Hepatic stellate cell (primary cell): ENCODE measurements around the gene EPC1.
A peak's percentile ranks its signal among the peaks of the same experiment; 100 is the strongest.
"Not testable (repeated sequence)": the region's sequence is repeated elsewhere in the genome, so short reads cannot be mapped to it uniquely, and the experiment has no call there.

Source experiments
- DNase-seq: peaks from one replicate; pipeline ENCODE4 v3.0.0; 2011; ENCODE audit warnings: low spot score

Gene EPC1, protein sequence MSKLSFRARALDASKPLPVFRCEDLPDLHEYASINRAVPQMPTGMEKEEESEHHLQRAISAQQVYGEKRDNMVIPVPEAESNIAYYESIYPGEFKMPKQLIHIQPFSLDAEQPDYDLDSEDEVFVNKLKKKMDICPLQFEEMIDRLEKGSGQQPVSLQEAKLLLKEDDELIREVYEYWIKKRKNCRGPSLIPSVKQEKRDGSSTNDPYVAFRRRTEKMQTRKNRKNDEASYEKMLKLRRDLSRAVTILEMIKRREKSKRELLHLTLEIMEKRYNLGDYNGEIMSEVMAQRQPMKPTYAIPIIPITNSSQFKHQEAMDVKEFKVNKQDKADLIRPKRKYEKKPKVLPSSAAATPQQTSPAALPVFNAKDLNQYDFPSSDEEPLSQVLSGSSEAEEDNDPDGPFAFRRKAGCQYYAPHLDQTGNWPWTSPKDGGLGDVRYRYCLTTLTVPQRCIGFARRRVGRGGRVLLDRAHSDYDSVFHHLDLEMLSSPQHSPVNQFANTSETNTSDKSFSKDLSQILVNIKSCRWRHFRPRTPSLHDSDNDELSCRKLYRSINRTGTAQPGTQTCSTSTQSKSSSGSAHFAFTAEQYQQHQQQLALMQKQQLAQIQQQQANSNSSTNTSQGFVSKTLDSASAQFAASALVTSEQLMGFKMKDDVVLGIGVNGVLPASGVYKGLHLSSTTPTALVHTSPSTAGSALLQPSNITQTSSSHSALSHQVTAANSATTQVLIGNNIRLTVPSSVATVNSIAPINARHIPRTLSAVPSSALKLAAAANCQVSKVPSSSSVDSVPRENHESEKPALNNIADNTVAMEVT

GRCh38 chr10:32346551-32347362 lies at the start of gene EPC1:
EPC1 (minus strand) TSS chr10:32347158; CDS start chr10:32346915, 243 bp downstream.
- DNase-seq: peak; percentile 97

- no peak for DNase-seq
These were observed 47.0 kb upstream of the EPC1 start for GRCh38 chr10:32393911-32394310.

DNA sequence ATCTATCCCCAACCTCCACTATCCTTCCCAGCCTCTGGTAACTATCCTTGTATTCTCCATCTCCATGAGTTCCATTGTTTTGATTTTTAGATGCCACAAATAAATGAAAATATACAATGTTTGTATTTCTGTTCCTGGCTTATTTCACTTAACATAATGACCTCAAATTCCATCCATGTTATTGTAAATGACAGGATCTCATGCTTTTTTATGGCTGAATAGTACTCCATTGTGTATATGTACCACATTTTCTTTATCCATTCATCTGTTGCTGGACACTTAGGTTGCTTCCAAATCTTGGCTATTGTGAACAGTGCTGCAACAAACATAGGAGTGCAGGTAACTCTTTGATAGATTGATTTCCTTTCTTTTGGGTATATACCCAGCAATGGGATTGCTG lies 45.3 kb upstream of the EPC1 start:
- not testable (repeated sequence) for DNase-seq

GRCh38 chr10:32390193-32390592 lies 43.2 kb upstream of the EPC1 start:
- DNase-seq: no peak

DNA sequence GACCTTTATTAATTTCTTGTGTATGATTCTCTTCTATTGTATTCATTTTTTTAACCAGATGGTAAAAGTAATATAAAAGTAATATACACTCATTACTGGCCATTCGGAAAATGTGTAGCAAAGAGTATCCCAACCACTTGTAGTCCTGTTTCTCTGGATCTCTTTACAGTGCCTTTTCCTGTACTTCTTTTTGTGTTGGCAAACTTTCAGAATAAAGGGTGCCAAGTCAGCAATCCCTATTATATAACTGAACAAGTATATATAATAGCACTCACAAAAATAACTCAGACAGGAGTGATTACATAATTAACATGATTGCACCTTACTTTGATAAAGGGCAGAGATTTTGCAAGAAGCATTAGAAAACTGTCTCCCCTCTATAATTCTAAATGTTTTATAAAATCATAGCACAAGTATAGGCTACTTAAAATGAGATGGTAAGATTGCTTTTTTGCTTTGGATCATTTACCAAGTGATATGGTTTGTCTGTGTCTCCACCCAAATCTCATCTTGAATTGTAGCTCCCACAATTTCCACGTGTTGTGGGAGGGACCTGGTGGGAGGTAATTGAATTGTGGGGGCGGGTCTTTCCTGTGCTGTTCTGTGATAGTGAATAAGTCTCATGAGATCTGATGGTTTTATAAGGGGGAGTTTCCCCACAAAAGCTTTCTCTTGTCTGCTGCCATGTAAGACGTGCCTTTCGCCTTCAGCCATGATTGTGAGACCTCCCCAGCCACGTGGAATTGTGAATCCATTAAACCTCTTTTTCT lies 41.5 kb upstream of the EPC1 start:
- DNase-seq: no peak

- no peak for DNase-seq
These were observed 39.8 kb upstream of the EPC1 start for GRCh38 chr10:32386623-32387260.

DNA sequence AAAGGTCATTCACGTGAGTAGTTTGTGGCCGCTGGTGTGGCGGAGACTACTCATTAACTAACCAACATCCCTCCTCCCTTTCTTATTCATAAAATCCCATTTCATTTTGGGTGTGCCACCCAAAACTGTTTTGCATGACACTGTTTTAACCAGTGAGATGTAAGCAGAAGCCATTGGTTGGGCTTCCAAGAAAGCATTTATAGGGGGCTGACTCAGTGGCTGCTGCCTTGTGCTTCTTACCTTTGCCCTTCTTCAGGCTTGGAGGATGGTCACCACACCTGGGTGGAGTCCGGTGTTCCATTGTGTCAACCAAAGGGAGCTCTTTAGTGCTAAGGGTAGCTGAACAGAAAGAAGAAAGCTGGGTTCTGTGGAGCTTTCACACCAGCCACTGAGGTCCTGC lies 37.2 kb upstream of the EPC1 start:
- no peak for DNase-seq

DNA sequence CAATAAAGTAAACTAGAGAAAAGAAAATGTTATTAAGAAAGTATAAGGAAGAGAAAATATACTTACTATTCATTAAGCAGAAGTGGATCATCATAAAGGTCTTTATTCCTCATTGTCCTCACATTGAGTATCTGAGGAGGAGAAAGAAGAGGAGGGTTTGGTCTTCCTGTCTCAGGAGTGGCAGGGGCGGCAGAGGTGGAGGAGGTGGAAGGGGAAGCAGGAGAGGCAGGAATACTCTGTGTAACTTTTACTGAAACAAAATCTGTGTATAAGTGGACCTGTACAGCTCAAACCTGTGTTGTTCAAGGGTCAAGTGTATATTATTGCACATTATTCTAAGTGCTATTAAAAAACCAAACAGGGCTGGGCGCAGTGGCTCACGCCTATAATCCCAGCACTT lies 34.2 kb upstream of the EPC1 start:
- no peak for DNase-seq

- DNase-seq: no peak
These were observed 33.1 kb upstream of the EPC1 start for GRCh38 chr10:32379950-32380551.

- peak; percentile 30 for DNase-seq
These were observed 32.5 kb upstream of the EPC1 start for GRCh38 chr10:32379318-32379949.

GRCh38 chr10:32378363-32379317 lies 31.7 kb upstream of the EPC1 start:
- DNase-seq: peak; percentile 78

- DNase-seq: peak; percentile 32
These were observed 30.7 kb upstream of the EPC1 start for GRCh38 chr10:32377458-32378259.

DNA sequence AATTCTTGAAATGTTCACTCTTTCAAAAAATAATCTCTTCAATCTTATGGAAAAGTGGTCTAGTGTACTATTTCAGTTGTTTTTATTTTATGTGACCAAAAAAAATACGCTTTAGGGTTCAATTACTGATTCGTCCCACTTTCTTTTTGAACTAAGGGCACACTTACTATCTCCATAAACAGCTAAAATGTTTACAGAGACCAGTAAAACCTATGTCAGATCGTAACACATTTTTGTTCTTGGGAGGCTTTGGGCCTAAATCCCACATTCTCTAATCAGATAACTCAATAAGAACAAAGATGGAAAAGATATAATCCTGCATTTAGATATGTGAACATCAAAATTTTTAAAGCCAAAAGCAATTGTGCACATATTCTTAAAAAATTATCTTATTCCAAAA lies 29.8 kb upstream of the EPC1 start:
- no peak for DNase-seq

- no peak for DNase-seq
These were observed 29.1 kb upstream of the EPC1 start for GRCh38 chr10:32376097-32376496.

DNA sequence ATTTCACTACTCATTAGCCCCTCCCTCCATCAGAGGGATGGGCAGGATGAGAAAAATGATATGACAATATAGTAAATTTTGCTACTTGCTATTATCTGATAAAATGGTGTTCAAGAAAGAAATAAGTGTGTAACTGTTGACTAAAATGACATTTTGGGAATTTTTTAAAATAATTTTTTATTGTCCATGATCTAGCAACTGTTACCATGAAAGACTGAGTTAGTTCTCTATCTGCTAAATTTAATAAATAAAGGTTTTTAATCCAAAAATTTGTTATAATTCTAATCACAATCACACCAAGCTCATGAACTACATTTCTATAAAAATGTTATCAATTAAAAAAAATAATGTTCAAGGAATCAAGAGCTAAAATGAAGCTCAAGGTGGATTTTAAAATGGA lies 28.7 kb upstream of the EPC1 start:
- DNase-seq: no peak

DNA sequence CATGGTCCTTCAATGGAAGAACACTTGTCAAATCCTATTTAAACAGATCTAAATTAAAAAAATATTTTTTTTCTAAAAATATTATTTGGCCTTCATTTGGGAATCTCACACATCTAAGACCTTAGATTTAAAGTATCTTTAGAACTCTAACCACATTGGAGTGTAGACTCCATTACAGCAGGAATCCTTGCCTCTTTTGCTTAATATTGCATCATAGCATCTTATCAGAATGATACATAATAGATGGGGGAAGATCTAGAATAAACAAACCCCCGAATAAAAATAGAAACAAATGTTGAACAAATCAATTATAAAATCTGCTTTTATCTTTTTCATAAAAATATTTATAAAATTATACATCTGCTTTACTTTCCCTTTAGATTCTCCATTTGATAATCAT lies 27.6 kb upstream of the EPC1 start:
- DNase-seq: no peak

GRCh38 chr10:32373496-32373895 lies 26.5 kb upstream of the EPC1 start:
- DNase-seq: no peak

DNA sequence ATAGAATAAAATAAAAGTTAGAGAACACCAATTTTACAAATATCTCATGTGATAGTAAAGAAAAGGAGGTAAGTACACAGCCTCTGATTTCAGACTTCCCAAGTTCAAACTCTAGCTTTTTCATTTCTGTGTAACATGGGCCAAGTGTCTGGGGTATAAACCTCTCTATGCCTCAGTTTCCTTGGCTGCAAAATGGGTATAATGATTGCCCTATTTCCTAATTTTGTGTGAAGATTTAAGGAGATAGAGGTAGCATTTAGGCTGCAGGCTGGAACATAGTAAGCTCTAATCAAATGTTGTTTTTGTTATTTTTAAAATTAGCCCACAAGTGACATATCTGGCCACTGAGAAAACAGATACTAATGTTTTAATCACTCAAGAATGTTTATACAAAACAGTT lies 26.1 kb upstream of the EPC1 start:
- no peak for DNase-seq
